GM19351 (cell line): Measurements from ENCODE around the gene TNFRSF18.
"Not testable (repeated sequence)": the region's sequence is repeated elsewhere in the genome, so short reads cannot be mapped to it uniquely, and the experiment has no call there.

Experiments
- ATAC-seq: cut with Tn5 transposase; IDR thresholded peaks from one replicate; pipeline ENCODE4 v1.9.1; 2021; ENCODE audit warnings: mild to moderate bottlenecking, moderate library complexity; ENCODE audit not compliant: unreplicated experiment

TNFRSF18 gene

GRCh38 chr1:1179983-1180861 is 26.2 kb downstream of the TNFRSF18 start:
- ATAC-seq = no peak

DNA sequence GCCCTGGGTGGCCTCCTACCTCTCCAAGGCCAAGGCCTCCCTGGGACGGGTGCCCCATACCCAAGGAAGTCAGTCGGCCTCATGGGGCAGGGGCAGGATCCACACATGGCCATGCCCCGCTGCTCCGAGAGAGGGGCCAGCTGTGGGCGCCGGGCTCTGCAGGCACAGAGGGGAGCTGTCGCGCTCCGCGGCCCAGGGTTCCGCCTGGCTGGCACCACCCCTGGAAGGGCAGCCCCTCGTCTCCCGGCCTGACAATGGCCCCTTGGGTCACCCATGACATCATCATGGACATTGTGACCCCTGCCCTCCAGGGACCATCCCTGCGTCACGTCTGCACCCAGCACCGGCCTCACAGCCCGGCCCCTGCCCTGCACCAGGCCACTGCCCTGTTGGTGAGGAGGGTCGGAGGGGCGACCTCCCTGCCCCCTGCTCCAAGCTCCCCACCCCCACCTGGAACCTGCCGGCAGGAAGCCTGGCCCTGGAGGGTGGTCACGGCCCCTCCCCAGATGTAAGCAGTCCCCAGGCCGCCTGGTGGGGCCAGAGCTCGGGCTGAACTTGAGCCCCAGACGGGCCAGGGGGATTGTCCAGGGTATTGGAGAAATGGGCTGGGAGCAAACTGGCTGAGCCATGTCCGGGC is 26.9 kb downstream of the TNFRSF18 start:
- no peak for ATAC-seq

DNA sequence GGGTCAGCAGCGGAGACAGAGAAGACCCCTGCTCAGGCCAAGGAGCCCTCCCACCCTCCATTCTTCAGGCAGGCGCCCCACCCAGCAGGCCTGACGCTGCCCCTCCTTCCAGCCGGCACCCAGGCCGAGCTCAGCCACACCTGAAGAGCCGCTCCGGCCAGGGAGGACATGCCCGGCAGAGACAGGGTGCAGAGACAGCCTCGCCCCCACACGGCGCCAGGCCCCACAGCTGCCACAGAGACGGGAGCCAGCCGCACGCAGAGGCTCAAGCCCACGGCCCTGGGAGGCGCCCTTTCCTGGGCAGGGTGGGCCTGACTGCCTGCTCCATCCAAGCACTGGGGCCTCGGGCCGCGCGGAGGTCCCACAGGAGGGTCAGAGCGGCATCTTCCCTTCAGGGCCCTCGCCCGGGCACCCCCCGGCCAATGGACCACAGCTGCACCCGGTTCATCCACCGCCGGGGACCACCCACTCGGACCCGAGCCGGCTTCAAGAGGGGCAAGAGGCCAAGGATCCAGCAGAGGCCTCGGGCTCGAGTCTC is 27.5 kb downstream of the TNFRSF18 start:
- ATAC-seq = no peak

DNA sequence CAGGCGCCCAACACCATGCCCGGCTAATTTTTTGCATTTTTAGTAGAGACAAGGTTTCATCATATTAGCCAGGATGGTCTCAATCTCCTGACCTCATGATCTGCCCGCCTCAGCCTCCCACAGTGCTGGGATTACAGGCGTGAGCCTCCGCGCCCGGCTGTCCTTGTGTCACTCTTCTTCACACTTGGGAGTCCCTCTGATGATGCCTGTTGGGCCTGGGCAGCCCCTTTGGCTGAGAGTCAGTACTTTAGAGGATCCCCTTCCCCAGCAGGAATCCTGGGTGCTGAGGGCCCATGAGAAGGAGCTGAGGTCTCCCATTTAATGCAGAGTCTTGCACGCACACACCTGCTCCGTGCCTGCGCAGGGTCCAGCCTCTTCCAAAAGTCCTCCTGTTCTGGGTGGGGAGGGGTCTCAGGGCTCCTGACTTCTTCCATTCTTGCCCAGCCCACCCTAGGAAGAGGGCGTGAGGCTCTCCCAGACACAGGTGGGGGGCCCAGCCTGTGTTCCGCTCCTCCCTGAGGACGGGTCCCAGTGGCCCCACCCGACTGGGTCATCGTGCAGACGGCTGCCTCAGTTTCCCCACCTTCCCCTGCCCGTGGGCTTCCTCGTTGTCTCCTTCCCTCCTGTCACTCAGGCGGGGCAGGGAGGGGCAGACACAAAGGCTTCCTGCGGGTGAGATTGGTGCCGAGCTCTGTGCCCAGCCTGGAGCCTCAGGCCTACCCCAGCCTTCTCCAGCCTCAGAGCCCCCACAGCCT is 28.8 kb downstream of the TNFRSF18 start:
- no peak for ATAC-seq

DNA sequence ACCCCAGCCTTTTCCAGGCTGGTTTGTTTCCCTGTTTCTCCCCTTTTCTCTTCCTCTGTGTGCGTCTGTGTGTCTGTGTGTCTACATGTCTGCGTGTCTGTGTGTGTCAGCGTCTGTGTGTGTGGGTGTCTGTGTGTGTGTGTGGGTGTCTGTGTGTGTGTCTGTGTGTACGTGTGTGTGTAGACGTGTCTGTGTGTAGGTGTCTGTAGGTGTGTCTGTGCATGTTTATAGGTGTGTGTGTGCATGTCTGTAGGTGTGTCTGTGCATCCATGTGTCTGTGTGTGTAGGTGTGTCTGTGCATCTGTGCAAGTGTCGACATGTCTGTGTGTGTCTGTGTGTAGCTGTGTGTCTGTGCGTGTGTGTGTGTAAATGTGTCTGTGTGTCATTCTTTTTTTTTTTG is 29.5 kb downstream of the TNFRSF18 start:
- no peak for ATAC-seq

DNA sequence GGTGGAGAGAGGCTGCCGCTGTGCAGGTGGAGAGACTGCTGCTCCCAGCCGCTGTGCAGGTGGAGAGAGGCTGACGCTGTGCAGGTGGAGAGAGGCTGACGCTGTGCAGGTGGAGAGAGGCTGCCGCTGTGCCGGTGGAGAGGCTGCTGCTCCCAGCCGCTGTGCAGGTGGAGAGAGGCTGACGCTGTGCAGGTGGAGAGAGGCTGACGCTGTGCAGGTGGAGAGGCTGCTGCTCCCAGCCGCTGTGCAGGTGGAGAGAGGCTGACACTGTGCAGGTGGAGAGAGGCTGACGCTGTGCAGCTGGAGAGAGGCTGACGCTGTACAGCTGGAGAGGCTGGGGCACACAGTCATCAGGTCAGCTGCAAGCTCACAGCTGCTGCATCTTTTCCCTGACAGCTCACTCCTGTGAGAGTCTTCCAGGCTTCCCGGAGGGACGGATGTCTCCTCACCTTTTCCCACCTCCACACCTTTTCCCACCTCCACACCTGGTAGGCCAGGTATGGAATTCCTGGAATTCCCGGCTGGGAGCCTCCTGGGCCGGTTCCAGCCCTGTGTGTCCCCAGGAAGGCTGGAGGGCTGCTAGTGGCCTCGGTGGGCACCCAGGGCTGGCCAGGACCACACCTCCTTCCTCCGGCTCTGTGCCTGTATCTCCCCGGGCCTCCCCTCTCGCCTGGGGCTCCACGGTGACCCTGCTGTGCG is 30.2 kb downstream of the TNFRSF18 start:
- not testable (repeated sequence) for ATAC-seq

- no peak for ATAC-seq
Observed at GRCh38 chr1:1175221-1176062, 30.9 kb downstream of the TNFRSF18 start.

- ATAC-seq = no peak
Observed at GRCh38 chr1:1173793-1174415, 32.5 kb downstream of the TNFRSF18 start, which contains the start of gene TTLL10. Gene TTLL10 (plus strand): TSS chr1:1173880. CDS start chr1:1179216, 5,336 bp downstream.

GRCh38 chr1:1173061-1173792 is 33.2 kb downstream of the TNFRSF18 start:
- ATAC-seq = no peak

DNA sequence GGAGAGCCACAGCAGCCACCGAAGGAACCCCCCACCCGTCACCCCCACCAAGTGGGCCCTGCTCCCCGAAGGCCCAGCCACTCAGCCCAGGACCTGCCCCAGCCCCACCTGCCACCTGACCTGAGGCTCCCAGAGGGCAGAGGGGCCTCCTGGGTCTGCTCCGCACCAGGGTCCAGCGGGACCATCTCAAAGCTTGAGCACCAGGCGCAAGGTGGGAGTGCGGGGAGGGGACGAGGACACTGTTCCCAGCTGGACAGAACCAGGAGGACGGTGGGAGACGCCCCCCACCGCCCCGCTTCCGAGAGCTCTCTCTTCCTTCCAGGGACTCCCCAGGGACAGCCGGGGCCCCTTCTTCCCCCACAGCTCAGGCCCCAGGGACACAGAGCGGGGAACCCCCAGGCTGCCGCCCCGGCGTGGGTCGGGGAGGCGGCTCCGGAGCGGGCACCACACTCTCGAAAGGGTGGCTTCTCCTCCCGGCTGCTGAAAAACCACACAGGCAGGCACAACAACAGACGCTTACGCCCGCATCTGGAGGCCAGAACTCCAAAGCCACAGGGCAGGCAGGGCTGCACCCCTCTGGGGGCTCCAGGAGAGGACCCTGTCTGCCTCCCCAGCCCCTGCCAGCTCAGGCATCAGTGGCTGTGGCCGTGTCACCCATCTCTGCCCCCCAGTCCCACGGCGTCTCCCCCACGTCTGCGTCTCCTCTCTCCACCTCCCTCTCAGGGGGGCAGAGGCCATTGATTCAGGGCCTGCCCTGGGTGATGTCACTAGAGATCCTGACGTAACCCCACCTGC is 34.6 kb downstream of the TNFRSF18 start:
- no peak for ATAC-seq

DNA sequence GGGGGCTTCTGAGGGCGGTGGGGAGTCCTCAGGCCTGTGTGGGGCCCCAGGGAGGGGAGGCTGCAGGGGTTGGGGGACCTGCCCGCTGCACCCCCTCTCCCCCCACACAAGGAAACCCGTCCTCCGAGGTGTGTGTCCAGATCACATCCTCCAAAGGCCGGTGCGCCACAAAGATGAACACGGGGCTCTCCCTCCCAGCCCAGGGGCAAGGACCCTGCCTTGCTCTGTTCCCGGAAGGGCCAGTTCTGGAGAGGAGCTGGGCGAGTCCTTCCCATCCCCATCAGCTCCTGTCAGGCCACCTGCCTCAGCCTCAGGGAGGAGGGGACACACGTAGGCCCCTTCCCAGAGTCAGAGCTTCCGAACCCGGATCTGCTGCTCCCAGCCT is 35.2 kb downstream of the TNFRSF18 start:
- no peak for ATAC-seq

GRCh38 chr1:1170215-1171091 is 35.9 kb downstream of the TNFRSF18 start:
- ATAC-seq = no peak

DNA sequence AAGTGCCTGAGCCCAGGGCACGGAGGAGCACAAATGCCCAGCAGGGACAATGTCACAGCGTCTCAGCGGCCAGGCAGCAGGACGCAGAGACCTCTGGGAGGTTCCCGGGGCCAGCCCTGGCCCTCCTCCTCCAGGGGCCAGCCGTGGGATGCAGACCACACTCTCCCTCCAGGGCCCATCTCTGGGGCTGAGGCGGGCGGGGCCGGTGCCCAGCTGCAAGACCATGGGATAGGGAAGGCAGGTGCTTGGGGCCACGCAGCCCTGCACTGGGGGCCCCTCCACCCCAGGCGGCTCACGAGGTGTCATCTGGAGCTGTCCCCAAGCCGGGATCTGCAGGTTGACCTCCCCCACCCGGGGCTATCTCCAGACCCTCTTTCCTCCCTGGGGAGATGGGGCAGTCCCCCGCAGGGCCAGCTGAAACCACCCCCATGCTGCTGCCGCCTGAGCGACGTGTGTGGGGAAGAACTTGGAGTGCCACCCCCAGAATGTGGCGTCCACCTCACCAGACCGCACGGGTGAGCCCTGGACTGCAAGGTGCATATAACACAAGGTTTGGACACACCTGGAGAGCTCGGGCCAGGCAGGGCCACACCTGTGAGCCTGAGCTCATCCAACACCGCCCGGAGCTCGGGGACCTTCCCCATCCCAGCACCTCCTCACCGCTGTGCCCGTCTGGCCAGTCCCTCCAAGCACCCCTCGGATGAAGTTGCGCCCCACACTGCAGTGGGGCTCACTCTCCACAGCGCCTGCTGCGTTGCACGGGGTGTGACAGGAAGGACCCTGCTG is 36.8 kb downstream of the TNFRSF18 start:
- no peak for ATAC-seq

DNA sequence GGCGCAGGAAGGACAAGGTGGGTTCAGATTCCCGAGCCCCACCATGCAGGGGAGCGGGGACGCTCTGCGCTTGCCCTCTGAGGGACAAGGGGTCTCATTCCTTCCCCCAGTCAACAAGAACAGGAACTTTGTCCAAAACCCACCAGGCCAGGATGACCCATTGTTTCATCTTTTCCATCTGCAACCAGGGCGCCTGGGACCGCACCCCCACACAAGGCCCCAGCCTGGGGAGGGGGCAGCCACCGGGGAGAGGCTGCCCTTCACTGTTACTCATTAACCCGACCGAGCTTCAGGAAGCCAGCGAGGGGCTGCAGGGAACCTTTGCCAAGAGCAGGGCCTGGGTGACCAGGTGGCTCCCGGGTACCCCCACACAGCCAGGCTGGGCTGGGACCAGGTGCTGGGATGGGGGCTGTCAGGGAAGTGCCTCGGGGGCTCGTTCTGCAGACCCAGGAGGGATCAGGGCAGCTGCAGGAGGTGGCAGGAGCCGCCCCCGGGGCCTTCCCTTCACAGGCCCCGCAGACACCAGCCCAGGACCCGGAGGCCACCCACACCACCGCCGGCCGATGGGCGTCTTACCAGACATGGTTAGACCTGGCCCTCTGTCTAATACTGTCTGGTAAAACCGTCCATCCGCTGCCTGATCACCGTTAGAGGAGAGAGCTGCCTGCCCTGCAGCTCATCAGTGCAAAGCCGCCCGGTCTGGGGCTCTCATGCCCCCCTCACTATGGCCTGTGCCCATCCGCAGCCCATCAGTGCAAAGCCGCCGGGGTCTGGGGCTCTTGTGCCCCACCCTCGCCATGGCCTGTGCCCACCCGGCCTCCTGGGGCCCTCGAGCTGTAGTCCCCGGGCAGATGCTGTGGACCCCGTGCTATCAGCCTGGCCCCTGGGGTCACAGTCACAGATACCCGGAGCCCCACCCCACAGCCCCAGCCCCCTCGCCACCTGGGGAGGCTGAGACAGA is 37.7 kb downstream of the TNFRSF18 start:
- no peak for ATAC-seq
